AG20443 (cell line): ENCODE data around the gene ZSCAN5B.
"Not testable (repeated sequence)": the region's sequence is repeated elsewhere in the genome, so short reads cannot be mapped to it uniquely, and the experiment has no call there.

ENCODE experiments used
- DNase-seq: peaks from one replicate; pipeline ENCODE4 v3.0.0; 2012; ENCODE audit warnings: low spot score, mixed read lengths

ZSCAN5B gene

GRCh38 chr19:56175861-56176307 is 21.7 kb downstream of the ZSCAN5B start, which contains the start of gene GALP:
Gene GALP (plus strand): TSS chr19:56176008. CDS start chr19:56177109, 1,101 bp downstream.
- not testable (repeated sequence) for DNase-seq

GRCh38 chr19:56174550-56174949 is 23.0 kb downstream of the ZSCAN5B start:
- no peak for DNase-seq

- DNase-seq, result no peak
Observed at GRCh38 chr19:56174086-56174485, 23.5 kb downstream of the ZSCAN5B start.

GRCh38 chr19:56170261-56170660 is 27.3 kb downstream of the ZSCAN5B start:
- DNase-seq, result no peak

- no peak for DNase-seq
Observed at GRCh38 chr19:56167064-56167578, 30.5 kb downstream of the ZSCAN5B start.

- no peak for DNase-seq
Observed at GRCh38 chr19:56163097-56163496, 34.5 kb downstream of the ZSCAN5B start.

- DNase-seq, result no peak
Observed at GRCh38 chr19:56162258-56162657, 35.3 kb downstream of the ZSCAN5B start.

GRCh38 chr19:56161534-56161933 is 36.0 kb downstream of the ZSCAN5B start:
- DNase-seq, result no peak

GRCh38 chr19:56159622-56160271 is 37.8 kb downstream of the ZSCAN5B start:
- no peak for DNase-seq

- no peak for DNase-seq
Observed at GRCh38 chr19:56159009-56159559, 38.5 kb downstream of the ZSCAN5B start.

- DNase-seq, result no peak
Observed at GRCh38 chr19:56158170-56158757, 39.3 kb downstream of the ZSCAN5B start.

GRCh38 chr19:56156768-56157167 is 40.8 kb downstream of the ZSCAN5B start:
- no peak for DNase-seq

- DNase-seq, result no peak
Observed at GRCh38 chr19:56155124-56155687, 42.4 kb downstream of the ZSCAN5B start.

GRCh38 chr19:56153507-56153906 is 44.1 kb downstream of the ZSCAN5B start:
- DNase-seq, result no peak

- DNase-seq, result no peak
Observed at GRCh38 chr19:56152644-56153043, 44.9 kb downstream of the ZSCAN5B start.

- DNase-seq, result no peak
Observed at GRCh38 chr19:56150358-56150757, 47.2 kb downstream of the ZSCAN5B start.

- no peak for DNase-seq
Observed at GRCh38 chr19:56149656-56150038, 47.9 kb downstream of the ZSCAN5B start.

GRCh38 chr19:56148955-56149655 is 48.5 kb downstream of the ZSCAN5B start:
- DNase-seq, result not testable (repeated sequence)

- DNase-seq, result no peak
Observed at GRCh38 chr19:56148096-56148495, 49.5 kb downstream of the ZSCAN5B start.

- DNase-seq, result no peak
Observed at GRCh38 chr19:56147307-56147706, 50.3 kb downstream of the ZSCAN5B start.

GRCh38 chr19:56146904-56147303 is 50.7 kb downstream of the ZSCAN5B start:
- DNase-seq, result no peak

GRCh38 chr19:56145698-56146097 is 51.9 kb downstream of the ZSCAN5B start:
- DNase-seq, result no peak
